ENCODE data around the gene STYK1. TPM values are rescaled to one million over a fixed set of nuclear protein-coding genes. Genes with fewer than 3 reads are reported as not detected.

STYK1 gene
- total and polyA plus RNA-seq, 10 of the 15 experiments (the other 5 are each of a cell fraction or from before 2014, with no cell fraction given): 0.62 to 1.2 (median 0.82) TPM; not detected in 1

GRCh38 chr12:10697156-10697555 is 23.3 kb upstream of the STYK1 start (continued):
- TF ChIP-seq EP300 (IDR thresholded peaks at IDR 0.05; ENCODE audit: borderline replicate concordance in 1 of 2, control insufficient read depth in 1 of 2, low read depth in 2 of 2, low read length in 2 of 2): no peak
- no peak for TF ChIP-seq CEBPZ (IDR thresholded peaks at IDR 0.05; ENCODE audit: low read depth, low read length)
- no peak for TF ChIP-seq ZNF384 (IDR thresholded peaks at IDR 0.05; ENCODE audit: borderline replicate concordance, low read depth, low read length)
- no peak for TF ChIP-seq ZSCAN29 (IDR thresholded peaks at IDR 0.05)

DNA sequence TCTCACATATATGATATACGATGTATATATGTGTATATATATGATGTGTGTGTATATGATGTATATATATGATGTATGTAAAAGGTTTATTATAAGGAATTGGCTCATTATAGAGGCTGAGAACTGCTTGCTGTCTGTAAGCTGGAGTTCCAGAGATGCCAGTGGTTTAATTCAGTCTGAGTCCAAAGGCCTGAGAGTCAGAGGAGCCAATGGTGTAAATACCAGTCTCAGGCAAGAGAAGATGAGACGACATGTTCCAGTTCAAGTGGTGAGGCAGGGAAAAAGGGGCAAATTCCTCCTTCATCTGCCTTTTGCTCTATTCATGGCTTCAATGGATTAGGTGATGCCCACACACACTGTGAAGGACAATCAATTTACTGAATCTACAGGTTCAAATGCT is 17.1 kb upstream of the STYK1 start:
- Histone ChIP-seq H3K4me2 (ENCODE audit: control insufficient read depth, insufficient read depth) (no peak overlapping the region), H3K79me2 (ENCODE audit: control insufficient read depth, insufficient read depth, low read length) (no peaks in the 10 kb centered on the region), H3K27me3 (replicated peaks in 1 of 2; ENCODE audit: control insufficient read depth in 2 of 2, insufficient read depth in 2 of 2, low read length in 1 of 2) (no peaks in the 10 kb centered on the region), H3K27ac (ENCODE audit: control insufficient read depth, insufficient read depth) (no peak overlapping the region), H3K4me3 (no peak overlapping the region), H3K4me1 (ENCODE audit: control insufficient read depth, insufficient read depth, low read length) (no peaks in the 10 kb centered on the region), H4K20me1 (ENCODE audit: control insufficient read depth, insufficient read depth) (no peaks in the 10 kb centered on the region), H2AFZ (ENCODE audit: control insufficient read depth, low read depth, low read length) (no peak overlapping the region), H3K9me3 (replicated peaks; ENCODE audit: control insufficient read depth, insufficient read depth, low read length) (no peaks in the 10 kb centered on the region; the same call in 1 of the 3 replicates), H3K9ac (ENCODE audit: control insufficient read depth, insufficient read depth, low read length) (no peak overlapping the region), H3K36me3 (ENCODE audit: control insufficient read depth in 2 of 2, insufficient read depth in 2 of 2, low read length in 1 of 2) (no peaks in the 10 kb centered on the region)
- ChIA-PET RAD21 (ENCODE audit: unreplicated experiment) (no interaction called here), POLR2A (no interaction called here), CTCF (interaction anchor here (1.2 to 1.4 kb wide), 2 partner anchors 9 to 60 kb away, joined by 3 to 4 read pairs; no protein-coding TSS in a partner anchor), SMC1A (ENCODE audit: uncharacterized antibody, unreplicated experiment) (interaction anchor here (1.2 kb wide), 1 partner anchor 60 kb away, joined by 5 read pairs; no protein-coding TSS in a partner anchor)
- FAIRE-seq: no peak
- in situ Hi-C loops (cut with MboI) (no loop called here), intact Hi-C loops (cut with micrococcal nuclease; ENCODE audit: unreplicated experiment) (no loop called here)
- no TSS peak for BruUV-seq (replicated peaks)
- DNase-seq (ENCODE audit: low read depth, low spot score): no peak
- no peak for ATAC-seq
- TF ChIP-seq HSF1 (IDR thresholded peaks at IDR 0.05; ENCODE audit: low read depth, low read length): no peak
- TF ChIP-seq BACH1 (IDR thresholded peaks at IDR 0.05; ENCODE audit: borderline replicate concordance): no peak
- TF ChIP-seq ZSCAN29 (IDR thresholded peaks at IDR 0.05): no peak
- no peak for TF ChIP-seq TAF1 (IDR thresholded peaks at IDR 0.05; ENCODE audit: borderline replicate concordance, low read depth, low read length)
- no peak for TF ChIP-seq SRF (IDR thresholded peaks at IDR 0.05; ENCODE audit: low read depth in 2 of 2, low read length in 2 of 2)
- TF ChIP-seq GABPA (IDR thresholded peaks at IDR 0.05; ENCODE audit: low read depth): no peak
- TF ChIP-seq, protein P1, sequence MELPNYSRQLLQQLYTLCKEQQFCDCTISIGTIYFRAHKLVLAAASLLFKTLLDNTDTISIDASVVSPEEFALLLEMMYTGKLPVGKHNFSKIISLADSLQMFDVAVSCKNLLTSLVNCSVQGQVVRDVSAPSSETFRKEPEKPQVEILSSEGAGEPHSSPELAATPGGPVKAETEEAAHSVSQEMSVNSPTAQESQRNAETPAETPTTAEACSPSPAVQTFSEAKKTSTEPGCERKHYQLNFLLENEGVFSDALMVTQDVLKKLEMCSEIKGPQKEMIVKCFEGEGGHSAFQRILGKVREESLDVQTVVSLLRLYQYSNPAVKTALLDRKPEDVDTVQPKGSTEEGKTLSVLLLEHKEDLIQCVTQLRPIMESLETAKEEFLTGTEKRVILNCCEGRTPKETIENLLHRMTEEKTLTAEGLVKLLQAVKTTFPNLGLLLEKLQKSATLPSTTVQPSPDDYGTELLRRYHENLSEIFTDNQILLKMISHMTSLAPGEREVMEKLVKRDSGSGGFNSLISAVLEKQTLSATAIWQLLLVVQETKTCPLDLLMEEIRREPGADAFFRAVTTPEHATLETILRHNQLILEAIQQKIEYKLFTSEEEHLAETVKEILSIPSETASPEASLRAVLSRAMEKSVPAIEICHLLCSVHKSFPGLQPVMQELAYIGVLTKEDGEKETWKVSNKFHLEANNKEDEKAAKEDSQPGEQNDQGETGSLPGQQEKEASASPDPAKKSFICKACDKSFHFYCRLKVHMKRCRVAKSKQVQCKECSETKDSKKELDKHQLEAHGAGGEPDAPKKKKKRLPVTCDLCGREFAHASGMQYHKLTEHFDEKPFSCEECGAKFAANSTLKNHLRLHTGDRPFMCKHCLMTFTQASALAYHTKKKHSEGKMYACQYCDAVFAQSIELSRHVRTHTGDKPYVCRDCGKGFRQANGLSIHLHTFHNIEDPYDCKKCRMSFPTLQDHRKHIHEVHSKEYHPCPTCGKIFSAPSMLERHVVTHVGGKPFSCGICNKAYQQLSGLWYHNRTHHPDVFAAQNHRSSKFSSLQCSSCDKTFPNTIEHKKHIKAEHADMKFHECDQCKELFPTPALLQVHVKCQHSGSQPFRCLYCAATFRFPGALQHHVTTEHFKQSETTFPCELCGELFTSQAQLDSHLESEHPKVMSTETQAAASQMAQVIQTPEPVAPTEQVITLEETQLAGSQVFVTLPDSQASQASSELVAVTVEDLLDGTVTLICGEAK (IDR thresholded peaks at IDR 0.05; ENCODE audit: borderline replicate concordance): no peak
- TF ChIP-seq RELB (IDR thresholded peaks at IDR 0.05; ENCODE audit: low read depth): no peak
- WGBS (ENCODE audit: insufficient coverage, insufficient replicate concordance, low lambda C conversion rate, missing lambda C conversion rate): 95% methylated on average over 2 of the region's 2 CpGs

Measured in GM12878 (cell line).